VCaP (cell line): ENCODE measurements around the gene TCP1.
A peak's percentile ranks its signal among the peaks of the same experiment; 100 is the strongest.
"Not testable (repeated sequence)": the region's sequence is repeated elsewhere in the genome, so short reads cannot be mapped to it uniquely, and the experiment has no call there.

Experiments
- H3K27ac ChIP-seq: fragments of 450-650 bp; 2 replicates; pipeline ENCODE4 v1.5.1; 2017
- CTCF ChIP-seq: fragments of 450-650 bp; conservative IDR thresholded peaks from 2 replicates; pipeline ENCODE4 v1.5.1; 2017; ENCODE audit warnings: mild to moderate bottlenecking, moderate library complexity

TCP1 gene

GRCh38 chr6:159742165-159742564 is 47.2 kb downstream of the TCP1 start:
- no peak for TF ChIP-seq CTCF
- no peak overlapping the region for H3K27ac ChIP-seq

DNA sequence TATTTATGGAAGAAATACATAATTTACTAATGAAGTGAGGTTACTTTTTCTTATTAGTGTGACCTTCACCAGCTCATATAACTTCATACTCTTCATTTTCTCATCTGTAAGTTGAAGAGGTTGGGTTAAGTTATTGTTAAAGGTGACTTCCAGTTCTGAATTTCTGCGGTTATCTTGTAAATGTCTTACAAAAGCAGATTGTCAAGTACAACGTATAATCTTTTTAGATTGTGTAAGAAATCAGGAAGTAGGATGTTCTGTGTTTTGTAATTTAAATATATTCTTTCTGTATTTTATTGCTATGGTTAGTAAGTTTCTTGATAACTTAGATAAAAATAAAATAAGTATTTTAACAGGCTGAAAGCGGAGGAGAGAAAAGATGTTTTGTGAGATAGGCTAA is 50.1 kb downstream of the TCP1 start:
- peak overlapping the region; percentile 63 for H3K27ac ChIP-seq
- TF ChIP-seq CTCF = no peak

DNA sequence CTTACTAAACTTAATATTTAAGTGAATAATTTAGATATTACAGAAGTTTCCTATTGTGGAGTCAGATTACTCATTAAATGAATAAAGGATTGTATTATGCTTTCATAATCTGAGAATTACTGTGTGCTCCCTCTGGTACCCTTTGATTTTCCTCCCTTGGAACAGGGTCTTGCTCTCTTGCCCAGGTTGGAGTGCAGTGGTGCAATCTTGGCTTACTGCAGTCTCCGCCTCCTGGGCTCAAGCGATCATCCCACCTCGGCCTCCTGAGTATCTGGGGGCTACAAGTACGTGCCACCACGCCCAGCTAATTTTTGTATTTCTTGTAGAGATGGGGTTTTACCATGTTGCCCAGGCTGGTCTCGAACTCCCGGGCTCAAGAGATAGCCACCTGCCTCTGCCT is 52.5 kb downstream of the TCP1 start:
- peak overlapping the region; percentile 63; the same call in 1 of the 2 replicates for H3K27ac ChIP-seq
- no peak for TF ChIP-seq CTCF

DNA sequence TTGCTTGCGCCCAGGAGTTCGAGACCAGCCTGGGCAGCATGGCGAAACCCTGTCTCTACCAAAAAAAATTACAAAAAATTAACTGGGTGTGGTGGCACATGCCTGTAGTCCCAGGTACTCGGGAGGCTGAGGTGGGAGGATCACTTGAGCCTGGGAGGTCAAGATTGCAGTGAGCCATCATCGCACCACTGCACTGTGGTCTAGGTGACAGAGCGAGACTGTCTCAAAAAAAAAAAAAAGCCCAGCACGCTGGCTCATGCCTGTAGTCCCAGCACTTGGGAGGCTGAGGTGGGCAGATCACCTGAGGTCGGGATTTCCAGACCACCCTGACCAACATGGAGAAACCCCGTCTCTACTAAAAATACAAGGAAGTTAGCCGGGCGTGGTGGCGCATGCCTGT is 56.0 kb downstream of the TCP1 start:
- not testable (repeated sequence) for H3K27ac ChIP-seq

DNA sequence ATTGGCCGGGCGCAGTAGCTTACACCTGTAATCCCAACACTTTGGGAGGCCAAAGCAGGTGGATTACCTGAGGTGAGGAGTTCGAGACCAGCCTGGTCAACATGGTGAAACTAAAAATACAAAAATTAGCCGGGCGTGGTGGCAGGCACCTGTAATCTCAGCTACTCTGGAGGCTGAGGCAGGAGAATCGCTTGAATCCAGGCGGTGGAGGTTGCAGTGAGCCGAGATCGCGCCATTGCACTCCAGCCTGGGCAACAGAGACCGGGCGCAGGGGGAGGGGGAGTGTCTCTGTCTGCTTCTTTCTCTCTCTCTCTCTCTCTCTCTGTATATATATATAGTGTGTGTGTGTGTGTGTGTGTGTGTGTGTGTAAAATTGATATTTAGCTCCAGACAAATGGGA is 56.9 kb downstream of the TCP1 start:
- not testable (repeated sequence) for H3K27ac ChIP-seq

GRCh38 chr6:159730332-159730676 is 59.1 kb downstream of the TCP1 start:
- TF ChIP-seq CTCF = no peak
- no peak overlapping the region for H3K27ac ChIP-seq

DNA sequence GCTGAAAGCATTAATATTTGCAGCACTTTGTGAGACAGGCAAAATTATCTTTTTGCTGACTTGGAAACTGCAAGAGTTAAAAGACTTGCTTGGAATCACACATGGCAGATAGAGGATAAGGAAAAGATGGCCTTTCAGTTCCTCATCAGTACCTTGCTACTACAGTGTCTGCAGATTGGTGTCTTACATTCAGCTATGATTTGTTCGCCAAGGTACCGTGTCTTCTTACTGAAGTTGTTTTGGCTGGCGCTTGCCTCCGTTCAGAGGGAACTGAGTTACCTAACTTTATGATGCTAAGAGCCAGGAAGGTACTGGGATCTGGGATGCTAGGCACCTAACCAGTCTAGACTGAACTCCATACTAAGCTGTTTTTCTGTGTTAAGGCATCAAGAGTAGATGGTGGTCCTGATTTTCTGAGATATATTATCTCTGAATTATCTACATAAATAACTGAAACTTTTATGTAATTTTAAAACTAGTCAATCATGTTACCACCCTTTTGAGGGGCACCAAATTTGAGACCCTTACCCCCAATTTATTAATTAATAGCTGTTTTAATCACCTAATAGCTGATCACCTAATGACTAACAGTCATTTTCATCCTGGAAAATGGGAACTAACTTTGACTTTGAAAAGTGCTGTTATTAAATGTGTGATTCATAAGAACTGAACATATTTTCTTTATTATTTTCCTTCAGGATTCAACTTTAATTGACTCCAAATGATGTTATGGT is 59.6 kb downstream of the TCP1 start:
- peak overlapping the region; percentile 97 for H3K27ac ChIP-seq
- no peak for TF ChIP-seq CTCF

DNA sequence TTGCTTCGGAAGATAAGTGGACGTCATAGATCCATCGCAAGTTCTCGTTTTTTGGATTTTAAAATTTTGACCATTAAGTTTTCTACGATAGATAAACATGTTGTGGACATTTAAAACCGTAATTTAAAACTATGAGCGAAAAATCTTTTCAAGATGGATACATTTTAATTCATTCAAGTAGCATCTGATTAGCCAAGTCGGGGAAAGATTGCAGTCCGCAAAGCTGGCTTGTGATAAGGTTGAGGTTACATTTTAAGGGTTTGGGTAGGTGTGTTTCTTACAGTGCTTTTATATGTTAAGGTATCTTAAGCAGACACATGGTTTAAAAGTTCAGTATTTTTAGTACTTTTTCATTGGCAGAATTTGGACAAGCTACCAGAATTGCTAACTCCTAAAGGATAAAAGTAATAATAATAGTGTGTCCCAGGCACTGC is 60.9 kb downstream of the TCP1 start:
- no peak for TF ChIP-seq CTCF
- peak overlapping the region; percentile 97 for H3K27ac ChIP-seq
